GM19099 (cell line): ENCODE results near the gene EIF4E1B.

Source experiments
- POLR2A ChIP-seq: IDR thresholded peaks from 3 replicates; pipeline ENCODE4 v1.6.1; 2011; ENCODE audit warnings: low read depth; ENCODE audit not compliant: insufficient read length; ENCODE audit errors: extremely low read depth

EIF4E1B gene

GRCh38 chr5:176646707-176647029, 16.2 kb downstream of the EIF4E1B start:
- TF ChIP-seq POLR2A, result no peak

GRCh38 chr5:176647030-176647842, 16.8 kb downstream of the EIF4E1B start, which contains the start of gene TSPAN17:
Gene TSPAN17 (plus strand): TSS chr5:176647484. CDS start chr5:176647616, 132 bp downstream.
- peak; percentile 96 for TF ChIP-seq POLR2A

DNA sequence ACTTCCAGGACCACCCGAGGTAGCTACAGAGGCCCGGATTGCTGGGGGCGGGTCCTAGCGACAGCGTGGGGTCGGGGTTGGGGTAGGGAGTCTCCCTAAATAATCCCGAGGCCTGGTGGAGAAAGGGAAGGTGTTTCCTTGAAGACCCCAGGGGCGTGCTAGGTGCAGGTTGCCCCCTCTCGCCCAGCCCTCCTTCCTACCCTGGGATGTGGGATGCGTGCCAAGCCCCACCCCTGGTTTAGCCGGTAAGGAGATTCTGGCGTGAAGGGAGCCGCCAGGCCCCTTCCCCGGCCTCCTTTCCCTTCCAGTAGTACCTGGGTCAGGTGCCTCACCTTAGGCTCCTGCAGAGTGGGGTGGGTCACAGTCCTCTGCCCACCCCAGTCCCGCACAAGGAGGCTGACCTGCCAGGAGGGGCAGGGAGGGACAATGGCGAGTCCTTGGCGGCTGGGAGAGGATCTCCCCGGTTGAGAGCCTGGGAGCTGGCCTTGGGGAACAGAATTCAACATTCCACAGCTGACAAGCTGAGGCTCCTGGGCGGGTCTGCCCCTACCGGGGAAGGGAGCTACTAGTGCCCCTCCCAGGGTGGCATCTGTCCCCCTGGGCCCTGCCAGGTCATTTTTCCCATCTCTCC, 17.5 kb downstream of the EIF4E1B start:
- no peak for TF ChIP-seq POLR2A

DNA sequence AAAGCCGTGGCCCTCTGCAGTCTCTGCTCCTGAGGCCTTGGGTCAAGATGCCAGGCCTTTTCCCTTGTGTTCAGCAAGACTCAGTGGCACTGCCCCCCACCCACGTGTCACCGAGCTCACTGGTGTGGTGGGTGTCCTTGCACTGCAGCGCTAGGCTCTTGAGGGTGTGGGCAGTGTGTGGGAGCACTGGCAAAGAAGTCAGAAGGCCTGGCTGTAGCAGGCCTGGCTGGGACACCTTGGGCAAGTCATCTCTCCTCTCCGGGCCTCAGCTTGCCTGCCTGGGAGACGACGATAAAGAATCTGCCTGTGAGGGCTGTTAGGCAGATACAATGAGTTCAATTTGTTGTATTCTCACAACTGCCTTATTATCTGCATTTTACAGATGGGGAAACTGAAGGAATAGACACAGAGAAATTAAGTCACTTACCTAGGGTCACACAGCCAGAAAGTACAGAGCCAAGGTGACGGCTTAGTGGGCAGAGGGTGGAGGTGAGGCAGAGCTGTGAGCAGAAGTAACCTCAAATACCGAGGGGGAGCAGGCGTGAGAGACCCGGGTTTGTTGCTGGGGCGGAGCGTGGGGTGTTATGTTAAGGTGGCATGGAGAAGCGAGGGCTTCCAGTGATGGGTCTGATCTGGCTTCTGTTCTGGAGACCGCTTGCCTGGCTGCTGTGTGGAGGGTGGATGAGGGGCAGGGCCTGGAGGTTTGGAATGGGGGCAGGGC, 18.2 kb downstream of the EIF4E1B start:
- TF ChIP-seq POLR2A, result no peak

DNA sequence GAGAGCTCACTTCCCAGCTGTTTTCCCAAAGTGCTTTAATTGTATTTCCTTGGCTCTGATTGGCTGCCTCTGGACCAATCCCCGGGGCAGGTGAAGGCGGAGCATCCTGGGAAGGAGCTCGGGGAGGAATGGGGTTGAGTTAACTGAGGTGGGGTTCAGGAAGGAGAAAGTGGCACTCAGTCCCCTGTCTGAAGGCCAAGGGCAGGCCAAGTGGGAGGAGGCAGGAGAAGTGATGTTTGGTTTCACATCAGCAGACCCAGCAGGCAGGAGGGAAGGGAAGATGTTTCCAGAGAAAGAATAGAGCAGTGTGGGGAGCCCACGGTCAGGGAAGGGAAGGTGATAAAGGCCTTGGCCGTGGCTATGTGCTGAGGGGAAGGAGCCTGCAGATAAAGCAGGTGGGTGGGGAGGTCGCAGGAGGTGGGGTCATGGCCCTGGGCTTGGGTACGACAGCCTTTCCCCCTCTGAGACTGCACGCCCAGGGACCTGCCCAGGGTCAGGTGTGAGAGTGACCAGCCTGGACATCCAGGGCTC, 19.9 kb downstream of the EIF4E1B start:
- TF ChIP-seq POLR2A, result no peak

DNA sequence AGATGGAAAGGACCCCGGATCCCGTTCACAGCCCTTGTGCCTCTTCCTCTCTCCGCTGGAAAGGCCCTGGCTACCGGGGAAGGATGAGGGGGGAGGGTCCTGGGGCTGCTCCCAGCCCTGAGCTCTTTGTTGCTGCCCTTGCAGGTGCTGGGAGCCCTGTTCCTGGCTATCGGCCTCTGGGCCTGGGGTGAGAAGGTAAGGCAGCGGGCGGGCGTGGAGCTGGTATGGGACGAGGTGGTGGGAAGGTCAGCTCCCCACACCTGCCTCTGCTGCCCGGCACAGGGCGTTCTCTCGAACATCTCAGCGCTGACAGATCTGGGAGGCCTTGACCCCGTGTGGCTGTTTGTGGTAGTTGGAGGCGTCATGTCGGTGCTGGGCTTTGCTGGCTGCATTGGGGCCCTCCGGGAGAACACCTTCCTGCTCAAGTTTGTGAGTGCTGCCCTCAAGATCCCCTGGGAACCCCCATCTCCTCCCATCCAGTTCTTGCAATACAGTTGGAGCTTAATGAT, 21.1 kb downstream of the EIF4E1B start:
- no peak for TF ChIP-seq POLR2A

DNA sequence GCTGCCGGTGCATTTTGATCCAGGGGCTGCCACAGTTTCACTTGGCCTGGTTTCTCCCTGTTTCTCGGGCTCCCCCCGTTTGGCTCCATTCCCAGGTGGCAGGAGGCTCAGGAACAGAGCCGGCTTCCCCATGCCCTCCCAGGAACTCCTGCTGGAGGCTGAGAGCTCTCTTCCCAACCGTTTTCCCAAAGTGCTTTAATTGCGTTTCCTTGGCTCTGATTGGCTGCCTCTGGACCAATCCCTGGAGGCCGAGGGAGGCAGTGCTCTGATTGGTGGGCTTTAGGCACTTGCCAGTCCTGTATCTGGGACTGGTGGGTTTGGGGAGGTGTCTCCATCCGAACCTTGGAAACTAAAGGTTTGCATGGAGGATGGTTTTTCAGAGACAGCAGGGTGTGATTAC, 21.7 kb downstream of the EIF4E1B start:
- no peak for TF ChIP-seq POLR2A

- no peak for TF ChIP-seq POLR2A
Observed at GRCh38 chr5:176653401-176654385, 23.2 kb downstream of the EIF4E1B start.

DNA sequence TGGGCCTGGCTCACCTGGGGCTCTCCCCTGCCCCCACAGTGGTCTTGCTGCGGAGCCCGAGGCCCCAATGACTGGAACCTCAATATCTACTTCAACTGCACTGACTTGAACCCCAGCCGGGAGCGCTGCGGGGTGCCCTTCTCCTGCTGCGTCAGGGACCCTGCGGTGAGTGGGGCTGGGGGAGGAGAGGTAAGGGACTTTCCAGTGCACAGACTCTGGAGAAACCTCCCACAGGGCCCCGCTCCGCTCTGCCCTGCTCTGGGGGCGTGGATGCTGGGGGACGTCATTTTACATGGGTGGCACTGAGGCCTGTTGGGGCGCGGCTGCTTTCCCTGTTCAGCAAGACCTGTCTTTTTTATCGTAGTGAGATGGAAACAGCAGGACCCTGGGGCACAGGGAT, 24.4 kb downstream of the EIF4E1B start:
- no peak for TF ChIP-seq POLR2A

GRCh38 chr5:176656467-176656990, 26.1 kb downstream of the EIF4E1B start:
- TF ChIP-seq POLR2A, result no peak

GRCh38 chr5:176658007-176658599, 27.6 kb downstream of the EIF4E1B start:
- TF ChIP-seq POLR2A, result no peak

GRCh38 chr5:176658817-176659511, 28.5 kb downstream of the EIF4E1B start:
- TF ChIP-seq POLR2A, result no peak

- no peak for TF ChIP-seq POLR2A
Observed at GRCh38 chr5:176659512-176659839, 29.0 kb downstream of the EIF4E1B start.
